B cell (primary cell): ENCODE data around the gene TRA2A.

Source experiments
- CTCF ChIP-seq: fragments of 200-600 bp; IDR thresholded peaks from one replicate; pipeline ENCODE4 v1.8.0; 2022; ENCODE audit warnings: antibody characterized with exemption, mild to moderate bottlenecking
- EZH2 ChIP-seq: IDR thresholded peaks from 2 replicates; pipeline ENCODE4 v1.6.1; 2012; ENCODE audit warnings: borderline replicate concordance, low read depth, mild to moderate bottlenecking, moderate library complexity, low read length; ENCODE audit not compliant: insufficient read depth, poor library complexity, severe bottlenecking

DNA sequence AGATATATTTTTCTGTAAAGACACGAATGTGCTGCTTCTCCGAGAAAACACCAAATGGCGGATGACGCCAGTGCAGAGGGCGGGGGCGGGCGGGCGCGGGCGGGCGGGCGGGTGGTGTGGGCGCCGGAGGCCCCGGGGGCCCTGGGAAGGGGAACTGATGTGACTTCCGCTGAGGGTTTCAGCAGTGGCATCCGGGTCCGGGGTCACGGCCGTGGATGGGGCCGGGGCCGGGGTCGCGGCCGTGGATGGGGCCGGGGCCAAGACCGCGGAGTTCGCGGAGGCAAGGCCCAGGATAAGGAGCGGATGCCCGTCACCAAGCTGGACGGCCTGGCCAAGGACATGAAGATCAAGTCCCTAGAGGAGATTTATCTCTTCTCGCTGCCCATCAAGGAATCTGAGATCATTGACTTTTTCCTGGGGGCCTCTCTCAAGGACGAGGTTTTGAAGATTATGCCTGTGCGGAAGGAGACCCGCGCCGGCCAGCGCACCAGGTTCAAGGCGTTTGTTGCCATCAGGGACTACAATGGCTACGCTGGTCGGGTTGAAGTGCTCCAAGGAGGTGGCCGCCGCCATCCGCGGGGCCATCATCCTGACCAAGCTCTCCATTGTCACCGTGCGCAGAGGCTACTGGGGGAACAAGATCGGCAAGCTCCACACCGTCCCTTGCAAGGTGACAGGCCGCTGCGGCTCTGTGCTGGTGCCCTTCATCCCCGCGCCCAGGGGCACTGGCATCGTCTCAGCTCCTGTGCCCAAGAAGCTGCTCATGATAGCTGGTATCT, 41.2 kb downstream of the TRA2A start:
- TF ChIP-seq EZH2 (no peak), CTCF (no peak)
